Skeletal muscle cell (primary cell): ENCODE results near the gene PRKCB.
"Not testable (repeated sequence)": the region's sequence is repeated elsewhere in the genome, so short reads cannot be mapped to it uniquely, and the experiment has no call there.

Experiments used
- DNase-seq: peaks from one replicate; pipeline ENCODE4 v3.0.0-alpha.2; 2010; ENCODE audit warnings: low read depth
- H3K4me3 ChIP-seq: 2 replicates; pipeline ENCODE4 v1.5.1; 2011; ENCODE audit warnings: low read depth, mild to moderate bottlenecking, control low read depth, low read length, moderate library complexity

The PRKCB gene

DNA sequence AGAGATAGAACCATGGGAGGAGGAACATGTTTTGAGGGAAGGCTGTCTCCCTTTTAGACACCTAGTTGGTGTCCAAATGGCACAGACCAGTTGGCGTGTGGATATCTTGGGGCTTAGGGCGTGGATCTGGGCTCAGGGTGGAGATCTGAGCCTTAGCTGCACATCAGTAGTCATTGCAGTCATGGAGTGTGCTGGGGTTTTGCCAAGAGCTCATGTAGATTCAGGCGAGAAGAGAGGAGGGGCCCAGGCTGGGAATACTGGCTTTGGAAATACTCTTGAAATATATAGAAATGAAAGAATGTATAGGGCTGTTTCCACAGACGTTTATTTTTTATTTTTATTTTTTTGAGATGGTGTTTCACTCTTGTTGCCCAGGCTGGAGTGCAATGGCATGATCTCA is 92.0 kb downstream of the PRKCB start:
- DNase-seq: no peak
- H3K4me3 ChIP-seq: no peak overlapping the region

DNA sequence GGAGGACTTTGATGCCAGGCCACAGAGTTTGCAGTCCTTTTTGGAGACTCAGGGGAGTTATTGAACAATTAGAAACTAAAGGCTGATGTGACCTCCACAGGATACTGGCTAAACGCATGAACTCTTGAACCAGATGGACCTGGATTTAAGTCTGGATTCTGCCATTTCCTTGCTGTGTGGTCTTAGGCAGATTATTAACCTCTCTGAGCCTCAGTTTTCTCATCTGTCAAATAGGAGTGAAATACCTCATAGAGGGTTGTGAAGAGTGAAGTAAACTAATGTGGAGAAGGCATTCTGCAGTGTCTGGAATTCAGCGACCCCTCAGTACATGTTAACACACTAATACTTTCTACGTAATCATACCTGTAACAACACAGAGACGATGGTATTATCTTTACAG is 93.5 kb downstream of the PRKCB start:
- DNase-seq: no peak

DNA sequence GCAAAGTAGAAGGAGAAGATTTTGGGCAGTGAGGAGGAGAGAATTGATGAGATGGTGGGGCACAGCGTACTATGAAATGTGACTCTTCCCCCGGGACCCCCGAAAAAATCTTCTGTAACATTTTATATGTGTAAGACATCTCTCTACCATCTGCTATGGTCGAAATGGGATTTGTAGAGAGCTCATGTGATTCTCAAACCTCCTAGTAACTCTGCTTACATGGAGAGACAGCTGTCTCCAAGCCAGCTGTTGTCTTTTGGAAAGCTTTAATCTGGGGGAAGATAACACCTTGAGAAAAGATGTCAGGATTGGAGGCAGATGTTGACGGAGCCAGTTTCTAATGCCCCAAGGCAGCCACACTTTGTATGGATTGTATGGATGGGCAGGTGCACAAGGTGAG is 94.1 kb downstream of the PRKCB start:
- no peak for DNase-seq
- H3K4me3 ChIP-seq: no peak overlapping the region

More for the DNA sequence above, 93.5 kb downstream of the PRKCB start:
- no peak overlapping the region for H3K4me3 ChIP-seq

DNA sequence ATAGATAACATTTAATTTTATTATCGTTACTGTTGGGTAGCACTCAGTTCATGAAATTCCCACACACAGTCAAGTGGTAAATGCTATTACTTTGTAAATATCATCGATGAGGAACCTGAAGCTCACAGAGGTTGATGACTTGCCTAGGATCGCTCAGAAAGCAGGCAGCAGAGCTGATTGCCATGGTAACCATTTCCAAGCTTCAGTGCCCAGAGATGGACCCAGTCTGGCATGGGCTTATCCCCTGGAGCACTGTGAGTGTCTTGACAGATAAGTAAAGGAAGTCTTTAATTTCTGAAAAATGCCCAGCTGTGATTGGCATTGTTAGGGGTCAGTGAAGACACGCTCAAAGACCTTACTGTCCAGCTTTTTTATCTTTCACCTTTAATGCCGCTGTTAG is 95.0 kb downstream of the PRKCB start:
- no peak for DNase-seq
- no peak overlapping the region for H3K4me3 ChIP-seq

DNA sequence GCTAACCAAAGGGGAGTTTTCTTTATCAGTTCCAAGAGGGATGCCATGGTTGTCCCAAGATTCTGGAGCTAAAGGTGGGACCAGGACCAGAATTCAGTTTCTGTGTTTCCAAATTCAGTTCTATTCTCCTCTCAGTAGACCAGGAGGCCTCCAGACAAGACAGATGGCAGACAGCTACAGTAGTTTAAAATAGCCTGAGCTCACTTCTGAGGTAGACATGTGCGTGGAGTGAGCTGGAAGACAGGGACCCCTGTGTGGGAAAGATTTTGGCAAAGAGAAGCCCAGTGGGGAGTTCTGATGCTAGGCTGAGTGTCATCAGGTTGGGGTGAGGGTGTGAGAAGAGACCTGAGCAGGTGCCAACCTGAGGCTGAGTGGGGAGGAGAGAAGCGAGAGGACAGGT is 95.4 kb downstream of the PRKCB start:
- no peak for DNase-seq
- no peak overlapping the region for H3K4me3 ChIP-seq

DNA sequence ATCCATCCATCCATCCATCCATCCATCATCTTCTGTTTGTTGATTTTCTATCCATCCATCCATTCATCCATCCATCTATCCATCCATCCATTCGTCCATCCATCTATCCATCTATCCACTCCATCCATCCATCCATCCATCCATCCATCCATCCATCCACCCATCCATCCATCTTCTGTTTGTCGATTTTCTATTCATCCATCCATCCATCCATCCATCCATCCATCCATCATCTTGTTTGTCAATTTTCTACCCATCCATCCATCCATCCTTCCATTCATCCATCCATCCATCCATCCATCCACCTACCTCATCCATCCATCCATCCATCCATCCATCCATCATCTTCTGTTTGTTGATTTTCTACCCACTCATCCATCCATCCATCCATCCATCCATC is 97.9 kb downstream of the PRKCB start:
- not testable (repeated sequence) for DNase-seq, H3K4me3 ChIP-seq

DNA sequence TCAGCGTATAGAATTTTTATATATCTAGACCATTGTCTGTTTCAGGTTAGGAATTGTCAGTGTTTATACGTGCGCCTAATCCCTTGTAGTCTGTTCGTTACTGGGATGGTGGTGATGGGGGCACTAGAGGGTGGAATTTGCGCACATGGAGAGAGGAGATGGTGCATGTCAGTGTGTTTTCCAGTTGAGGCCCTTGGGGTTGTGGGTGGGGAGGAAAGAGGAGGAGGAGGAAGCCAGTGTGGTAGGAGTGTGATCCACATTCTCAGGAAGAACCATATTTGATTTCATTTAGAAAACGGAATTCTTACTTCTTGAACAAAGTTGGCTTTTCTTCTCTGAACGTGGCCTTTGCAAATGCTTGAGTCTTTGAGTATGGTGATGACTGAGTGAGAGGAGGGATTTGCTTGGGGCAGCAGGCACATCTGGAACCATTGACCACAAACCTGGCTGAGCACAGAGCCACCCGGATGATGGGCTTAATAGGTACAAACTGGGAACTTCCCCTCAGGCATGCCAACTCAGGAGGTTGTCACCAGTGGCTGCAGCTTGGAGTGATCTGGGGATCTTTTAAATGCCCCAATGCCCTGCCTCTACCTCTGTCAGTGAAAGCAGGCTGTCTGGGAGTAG is 98.9 kb downstream of the PRKCB start:
- DNase-seq: no peak
- no peak overlapping the region for H3K4me3 ChIP-seq

DNA sequence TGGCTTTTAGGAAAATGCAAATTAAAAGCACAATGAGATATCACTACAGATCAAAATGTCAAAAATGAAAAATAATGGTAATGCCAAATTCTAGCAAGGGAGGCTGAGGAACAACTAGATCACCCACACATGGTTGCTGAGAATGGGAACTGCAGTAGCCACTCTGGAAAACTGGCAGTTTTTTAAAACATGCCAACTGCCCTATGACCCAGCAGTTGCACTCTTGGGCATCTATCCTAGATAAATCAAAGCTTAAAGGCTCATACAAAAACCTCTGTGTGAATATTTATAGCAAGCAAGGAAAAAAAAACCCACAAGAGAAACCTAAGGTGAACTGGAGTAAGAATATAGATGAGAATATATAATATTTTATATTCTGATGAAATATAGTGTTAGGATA is 104.3 kb downstream of the PRKCB start:
- no peak overlapping the region for H3K4me3 ChIP-seq

DNA sequence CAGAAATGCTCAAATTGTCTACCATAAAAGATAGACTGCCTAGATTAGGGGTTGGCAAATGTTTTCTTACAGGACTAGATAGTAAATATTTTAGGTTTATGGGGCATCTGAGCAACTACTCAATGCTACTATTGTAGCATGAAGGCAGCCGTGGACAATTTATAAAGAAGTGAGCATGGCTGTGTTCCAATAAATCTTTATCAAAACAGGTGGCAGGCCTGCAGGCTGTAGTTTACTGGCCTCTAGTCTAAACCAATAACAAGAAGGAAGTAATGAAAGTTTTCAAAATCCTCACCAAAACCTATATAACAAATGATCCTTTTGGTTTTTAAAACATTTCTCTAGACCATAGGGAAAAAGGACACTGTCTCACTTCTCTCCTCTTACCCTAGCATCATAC is 105.2 kb downstream of the PRKCB start:
- no peak overlapping the region for H3K4me3 ChIP-seq
- DNase-seq: no peak

More for the DNA sequence above, 104.3 kb downstream of the PRKCB start:
- DNase-seq: no peak

DNA sequence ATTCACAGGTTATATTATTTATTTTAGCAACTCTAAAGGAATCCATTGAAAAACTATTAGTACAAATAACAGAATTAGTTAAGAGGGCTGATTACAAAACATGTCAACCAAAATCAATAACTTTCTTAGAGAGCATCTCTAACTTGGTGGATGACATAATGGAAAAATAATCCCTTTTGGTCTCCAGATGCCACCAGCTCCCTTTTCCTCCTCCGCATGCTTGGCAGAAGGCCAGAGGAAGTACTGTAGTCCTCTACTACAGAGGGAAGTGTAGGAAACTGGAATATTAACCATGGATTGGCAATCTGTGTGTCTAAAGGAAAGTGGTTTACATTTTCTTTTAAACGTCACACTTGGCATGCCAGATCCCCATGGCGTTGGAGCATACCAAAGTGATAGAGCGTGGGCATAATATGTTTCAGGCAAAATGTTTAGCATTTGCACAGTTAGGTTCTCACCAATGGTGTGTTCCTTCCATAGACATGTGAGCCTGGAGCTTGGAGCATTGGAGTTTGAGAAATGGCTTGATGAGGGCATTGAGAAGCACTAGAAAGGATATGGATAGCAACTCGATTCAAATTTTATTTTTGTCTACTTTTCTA is 106.3 kb downstream of the PRKCB start:
- H3K4me3 ChIP-seq: no peak overlapping the region
- no peak for DNase-seq

DNA sequence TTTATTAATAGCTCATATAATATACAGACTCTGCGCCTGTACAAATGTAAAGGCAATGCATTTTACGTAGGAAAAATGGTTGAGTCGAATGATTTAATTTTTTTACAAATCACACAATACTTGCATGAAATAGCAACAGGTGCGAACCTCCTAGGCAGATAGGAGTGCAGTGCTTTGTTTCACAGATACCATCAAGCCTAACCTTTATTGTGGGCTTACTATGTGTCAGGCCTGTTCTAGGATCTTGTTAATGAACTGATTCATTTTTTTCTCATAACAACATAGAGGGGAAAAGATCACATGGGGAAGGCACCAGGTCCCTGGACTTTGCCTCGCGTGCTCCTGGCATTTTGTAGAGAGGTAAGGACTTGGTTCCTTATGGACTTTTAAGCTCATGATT is 107.8 kb downstream of the PRKCB start:
- H3K4me3 ChIP-seq: no peak overlapping the region
- no peak for DNase-seq

DNA sequence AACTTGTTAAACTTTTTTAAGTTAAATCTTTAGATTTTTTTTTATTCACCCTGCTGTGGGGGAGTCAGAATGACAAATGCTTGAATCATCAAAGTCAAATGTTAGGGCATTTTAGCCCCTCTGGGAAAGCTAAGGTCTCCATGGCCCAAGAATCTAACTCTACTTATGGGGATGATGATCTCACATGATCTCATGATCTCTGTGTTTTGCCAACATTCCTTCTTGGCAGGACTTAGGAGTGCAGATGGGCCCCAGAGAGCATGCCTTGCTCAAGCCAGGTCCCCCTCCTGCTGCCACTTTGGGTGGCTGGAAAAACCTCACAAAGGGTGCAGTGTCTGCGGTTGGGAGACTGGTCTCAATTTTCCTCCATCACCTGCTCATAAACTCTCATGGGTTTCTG is 108.6 kb downstream of the PRKCB start:
- DNase-seq: no peak

DNA sequence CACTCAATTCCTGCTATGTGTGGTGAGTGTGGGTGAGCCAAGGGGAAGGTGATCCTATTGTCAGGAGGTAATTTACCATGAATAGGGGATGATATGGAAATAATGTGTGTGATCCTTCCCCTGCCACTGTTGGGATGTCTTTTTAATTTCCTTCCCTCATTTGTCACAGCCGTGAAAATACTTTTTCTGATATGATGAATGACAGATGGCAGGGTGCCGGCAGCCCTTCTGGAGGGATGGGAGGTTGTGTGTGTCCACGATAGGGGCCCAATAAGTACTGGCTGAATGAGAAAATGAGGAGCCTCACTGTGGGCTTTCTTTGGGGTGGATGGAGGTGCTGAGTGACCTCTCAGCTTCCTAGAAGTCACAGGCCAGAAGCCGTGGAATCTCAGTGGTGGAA is 109.5 kb downstream of the PRKCB start:
- no peak overlapping the region for H3K4me3 ChIP-seq
- no peak for DNase-seq

More for the DNA sequence above, 108.6 kb downstream of the PRKCB start:
- H3K4me3 ChIP-seq: no peak overlapping the region

DNA sequence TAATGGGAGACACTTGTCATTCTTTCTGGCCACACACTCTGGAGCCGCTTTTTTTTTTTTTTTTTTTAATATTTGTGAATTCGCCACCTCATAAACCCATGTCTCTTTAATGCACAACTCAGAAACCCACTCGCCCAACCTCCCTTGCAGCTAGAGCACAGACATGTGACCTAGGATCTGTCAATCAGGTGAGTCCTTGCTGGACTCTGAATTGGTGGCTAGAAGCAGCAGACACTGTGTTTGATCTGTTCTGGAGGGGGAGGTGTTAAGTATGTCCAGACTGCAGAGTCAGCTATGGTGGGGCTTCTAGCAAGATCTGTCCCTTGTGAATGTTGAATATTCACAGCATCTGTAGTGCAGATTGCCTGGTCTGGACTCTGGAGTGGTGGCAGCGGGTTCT is 112.1 kb downstream of the PRKCB start:
- no peak for DNase-seq
- H3K4me3 ChIP-seq: no peak overlapping the region

DNA sequence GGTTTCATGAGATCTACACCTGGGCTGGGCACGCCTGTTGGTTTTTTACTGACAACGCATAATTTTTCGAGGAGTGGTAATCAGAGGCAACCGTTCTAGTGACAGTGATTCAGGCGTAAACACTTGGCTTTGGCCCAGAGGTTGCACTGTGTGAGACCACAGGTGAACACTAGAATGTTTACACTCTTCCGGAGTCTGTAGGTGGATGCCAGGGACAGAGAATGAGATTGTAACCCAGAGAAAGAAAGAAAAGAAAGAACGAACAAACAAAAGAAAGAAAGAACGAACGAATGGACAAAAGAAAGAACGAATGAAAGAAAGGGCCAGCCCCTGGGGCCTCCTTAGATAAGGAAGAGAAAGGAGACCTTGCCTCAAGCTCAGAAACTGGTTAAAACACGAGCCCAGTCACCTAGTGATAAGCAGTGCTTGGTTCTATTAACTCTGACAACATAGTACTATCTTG is 113.2 kb downstream of the PRKCB start:
- no peak for DNase-seq

DNA sequence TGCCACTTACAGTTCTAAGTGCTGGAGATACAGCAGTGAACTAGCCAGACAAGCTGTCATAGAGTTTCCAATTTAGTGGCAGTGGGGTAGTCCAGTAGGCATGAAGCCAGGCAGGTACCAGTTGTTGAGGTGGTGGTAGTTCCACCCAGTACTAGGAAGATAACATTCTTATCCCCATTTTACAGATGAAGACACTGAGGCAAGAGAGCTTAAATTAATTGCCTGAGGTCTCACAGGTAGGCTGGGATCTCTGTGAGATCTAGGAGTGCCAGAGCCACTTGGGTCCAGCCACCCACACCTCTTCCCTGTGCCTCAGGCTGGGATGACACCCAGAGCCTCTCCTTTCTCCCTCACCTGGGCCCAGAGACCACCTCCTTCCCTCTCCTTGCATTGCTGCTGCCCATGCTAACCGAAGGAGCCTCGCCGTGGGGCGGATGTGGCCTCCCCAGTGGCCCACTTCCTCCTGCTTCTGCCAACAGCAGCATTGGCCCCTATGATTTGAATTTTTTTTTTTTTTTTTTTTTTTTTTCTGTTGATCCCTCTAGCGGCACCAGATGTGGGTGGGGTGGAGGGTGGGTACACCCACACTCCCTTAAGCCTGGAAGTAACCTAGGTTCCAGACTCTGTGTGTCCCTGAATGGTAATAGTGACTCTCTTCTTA is 114.0 kb downstream of the PRKCB start:
- H3K4me3 ChIP-seq: no peak overlapping the region
- DNase-seq: no peak

More for the DNA sequence above, 113.2 kb downstream of the PRKCB start:
- H3K4me3 ChIP-seq: no peak overlapping the region

DNA sequence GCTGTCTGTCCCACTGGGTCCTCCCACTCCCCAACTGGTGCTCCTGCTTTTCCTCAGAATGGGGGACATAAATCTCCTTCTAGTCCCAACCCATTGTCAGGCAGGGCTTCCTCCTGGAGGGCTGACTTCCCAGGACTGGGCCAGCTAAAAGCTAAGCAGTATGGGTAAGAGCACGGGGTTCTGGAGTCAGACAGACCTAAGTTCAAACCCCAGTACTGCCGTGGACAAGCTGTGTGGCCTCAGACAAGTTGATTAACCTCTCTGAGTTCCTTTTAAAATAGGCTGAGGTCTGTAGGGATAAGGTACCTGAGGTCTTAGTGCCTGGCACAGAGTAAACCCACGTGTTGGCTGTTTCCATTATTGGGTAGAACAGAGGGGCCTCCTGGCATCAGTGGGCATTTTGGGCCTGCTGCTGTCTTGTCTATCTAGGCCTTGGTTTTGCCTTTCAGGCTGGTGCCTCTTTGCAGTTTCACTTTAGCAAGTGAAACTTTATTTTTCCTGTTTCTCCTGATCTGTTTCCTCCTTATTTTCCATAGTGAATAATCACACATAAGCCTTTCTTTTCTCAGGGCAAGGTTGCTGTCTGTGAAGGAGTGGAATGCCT is 114.6 kb downstream of the PRKCB start:
- DNase-seq: no peak
- no peak overlapping the region for H3K4me3 ChIP-seq

DNA sequence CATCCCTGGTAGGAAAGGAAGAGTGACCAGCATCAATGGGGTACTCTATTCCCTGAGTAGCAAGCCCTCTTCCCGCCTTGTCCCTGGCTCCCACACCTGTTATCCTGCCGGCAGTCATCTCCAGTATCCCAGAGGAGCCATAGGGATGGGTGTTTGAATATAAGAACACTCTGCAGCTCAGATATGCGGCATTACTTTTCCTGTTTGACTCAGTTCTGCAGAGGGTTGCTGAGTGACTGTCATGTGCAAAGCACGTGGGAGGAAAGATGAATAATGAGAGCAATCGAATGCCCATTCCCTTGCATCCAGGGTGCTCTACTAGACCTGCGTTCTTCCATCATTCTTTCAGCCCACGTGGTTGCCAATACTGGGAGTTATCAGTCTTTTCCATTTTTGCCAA is 115.1 kb downstream of the PRKCB start:
- DNase-seq: no peak
- no peak overlapping the region for H3K4me3 ChIP-seq

DNA sequence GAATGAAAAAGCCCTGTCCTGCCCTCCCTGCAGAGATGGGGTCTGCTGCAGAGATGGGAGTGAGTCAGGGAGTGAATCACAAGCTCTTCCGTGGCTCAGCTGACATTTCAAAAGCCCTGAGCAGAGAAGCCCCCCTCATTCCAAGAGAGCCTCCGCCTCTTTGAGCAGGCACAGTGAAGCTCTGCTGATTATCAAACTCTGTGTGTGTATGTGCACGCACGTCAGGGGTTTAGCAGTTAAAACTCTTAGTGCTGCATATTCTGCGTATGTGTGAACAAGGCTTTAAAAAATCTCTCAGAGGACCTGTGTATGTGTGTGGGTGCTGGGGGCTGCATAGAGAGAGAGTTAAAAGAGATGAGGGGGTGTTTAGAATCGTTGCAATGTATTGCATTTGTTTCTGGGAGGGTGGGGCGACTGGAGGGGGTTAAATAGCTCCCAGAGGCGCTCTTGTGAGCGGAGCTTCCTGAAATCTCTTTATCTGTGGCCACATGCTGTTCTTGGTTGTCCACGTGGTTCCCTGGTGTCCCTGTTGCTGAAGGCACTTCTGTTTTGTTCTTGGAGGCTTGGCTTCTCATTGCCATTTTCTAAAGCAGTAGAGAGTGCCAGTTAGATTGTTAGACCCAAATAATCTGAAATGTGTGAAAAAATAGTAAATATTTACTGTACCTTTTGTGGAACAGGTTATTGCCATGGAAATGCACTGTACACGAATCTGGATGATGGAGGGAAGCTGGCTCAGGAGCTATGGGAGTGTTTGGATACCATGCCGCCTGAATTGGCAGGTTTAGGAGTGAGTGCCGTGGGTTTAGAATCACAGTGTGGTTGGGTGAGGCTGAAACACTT is 116.6 kb downstream of the PRKCB start:
- DNase-seq: no peak
- no peak overlapping the region for H3K4me3 ChIP-seq

DNA sequence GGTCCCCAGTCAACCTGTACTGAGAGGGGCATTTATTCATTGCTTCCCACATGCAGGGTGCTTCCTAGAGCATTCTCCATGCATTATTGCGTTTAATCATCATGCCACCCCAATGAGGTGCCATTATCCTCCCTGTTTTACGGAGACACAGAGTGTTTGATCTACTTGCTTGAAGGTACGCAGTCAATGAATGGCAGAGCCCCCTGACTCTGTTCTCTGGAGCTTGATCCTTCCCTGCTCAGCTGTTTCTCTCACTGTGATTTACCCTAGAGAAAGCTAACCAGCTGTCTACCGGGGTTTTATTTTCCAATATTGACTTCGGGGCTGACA is 117.2 kb downstream of the PRKCB start:
- no peak overlapping the region for H3K4me3 ChIP-seq
- no peak for DNase-seq
